Suprapubic skin (tissue), 4 donors: Measurements from ENCODE around the gene MAN1C1. TPM values are rescaled to one million over a fixed set of nuclear protein-coding genes. Genes with fewer than 3 reads are reported as not detected.
A peak's percentile ranks its signal among the peaks of the same experiment; 100 is the strongest.

Source experiments
- DNase-seq, 2 donors: peaks; one replicate each; pipeline ENCODE4 v3.0.0-alpha.2; 2019; ENCODE audit warnings: low spot score in 2 of 2
- H3K27ac ChIP-seq: fragments of 200-600 bp; sonication (generic); one replicate; pipeline ENCODE4 v1.5.1; 2019
- H3K27me3 ChIP-seq: fragments of 200-600 bp; sonication (generic); one replicate; pipeline ENCODE4 v1.5.1; 2019
- H3K36me3 ChIP-seq: fragments of 200-600 bp; sonication (generic); one replicate; pipeline ENCODE4 v1.5.1; 2019
- H3K4me1 ChIP-seq: fragments of 200-600 bp; sonication (generic); one replicate; pipeline ENCODE4 v1.5.1; 2019
- H3K4me3 ChIP-seq: fragments of 200-600 bp; sonication (generic); one replicate; pipeline ENCODE4 v1.5.1; 2019; ENCODE audit warnings: mild to moderate bottlenecking
- H3K9me3 ChIP-seq: fragments of 200-600 bp; sonication (generic); one replicate; pipeline ENCODE4 v1.5.1; 2019
- CTCF ChIP-seq, 2 donors: fragments of 200-600 bp in 1 of 2; fragments of 450-650 bp in 1 of 2; sonication (generic) in 1 of 2; IDR thresholded peaks; one replicate each; pipeline ENCODE4 v1.5.1; 2016 to 2019; ENCODE audit warnings: antibody characterized with exemption in 2 of 2, mild to moderate bottlenecking in 1 of 2, moderate library complexity in 1 of 2
- EP300 ChIP-seq: sonication (generic); formaldehyde crosslinking; IDR thresholded peaks from one replicate; pipeline ENCODE4 v1.6.1; 2017; ENCODE audit warnings: antibody characterized with exemption
- POLR2A ChIP-seq, 2 donors: fragments of 450-650 bp; IDR thresholded peaks; one replicate each; pipeline ENCODE4 v1.6.1; 2017; ENCODE audit warnings: antibody characterized with exemption in 2 of 2, mild to moderate bottlenecking in 2 of 2, moderate library complexity in 2 of 2
- POLR2AphosphoS5 ChIP-seq, 3 donors: sonication (generic); formaldehyde crosslinking; IDR thresholded peaks; one replicate each; pipeline ENCODE4 v1.6.1; 2017; ENCODE audit warnings: antibody characterized with exemption in 3 of 3
- WGBS: methylation state at CpG from one replicate; pipeline ENCODE4 v1.1.5; 2018; 5-methylcytosine and 5-hydroxymethylcytosine counted together
- total RNA-seq, 4 donors: library from RNA; depleted of rRNA; stranded (reverse); fragments of >200 nt; gene quantifications; one replicate each; pipeline ENCODE4 v1.1.0, GENCODE V29; 2016

Gene MAN1C1
- total RNA-seq, 4 donors from 2014 or later: 7.3 to 15.2 (median 8.0) TPM

- Histone ChIP-seq H3K36me3 (peaks cover 46% of the 10 kb centered on the region), H3K27ac (peak overlapping the region; percentile 43), H3K9me3 (no peaks in the 10 kb centered on the region), H3K4me1 (peaks cover 66% of the 10 kb centered on the region), H3K4me3 (no peak overlapping the region), H3K27me3 (no peaks in the 10 kb centered on the region)
- TF ChIP-seq POLR2AphosphoS5 (IDR thresholded peaks at IDR 0.05) (no peak), POLR2A (IDR thresholded peaks at IDR 0.05) (no peak), CTCF (IDR thresholded peaks at IDR 0.05) (no peak), EP300 (no peak)
- DNase-seq: no peak
- 69% methylated on average over 6 of the region's 20 CpGs for WGBS
These were observed 191.1 kb downstream of the MAN1C1 start for GRCh38 chr1:25807480-25808390.

GRCh38 chr1:25808481-25809244 lies 192.1 kb downstream of the MAN1C1 start:
- Histone ChIP-seq H3K27ac (peak overlapping the region; percentile 40), H3K4me3 (no peak overlapping the region), H3K9me3 (no peaks in the 10 kb centered on the region), H3K36me3 (peaks cover 53% of the 10 kb centered on the region), H3K4me1 (peaks cover 58% of the 10 kb centered on the region), H3K27me3 (no peaks in the 10 kb centered on the region)
- TF ChIP-seq EP300 (no peak), CTCF (IDR thresholded peaks at IDR 0.05) (no peak), POLR2A (IDR thresholded peaks at IDR 0.05) (no peak), POLR2AphosphoS5 (IDR thresholded peaks at IDR 0.05) (no peak)
- 97% methylated on average over 12 of the region's 34 CpGs for WGBS
- DNase-seq: no peak

- Histone ChIP-seq H3K4me1 (peaks cover 54% of the 10 kb centered on the region), H3K9me3 (no peaks in the 10 kb centered on the region), H3K4me3 (no peak overlapping the region), H3K27me3 (no peaks in the 10 kb centered on the region), H3K27ac (no peak overlapping the region), H3K36me3 (peaks cover 61% of the 10 kb centered on the region)
- no peak for DNase-seq
- 83% methylated on average over 13 of the region's 18 CpGs for WGBS
- TF ChIP-seq POLR2AphosphoS5 (IDR thresholded peaks at IDR 0.05): no peak
- no peak for TF ChIP-seq CTCF (IDR thresholded peaks at IDR 0.05)
- TF ChIP-seq POLR2A (IDR thresholded peaks at IDR 0.05): no peak
- TF ChIP-seq EP300: no peak
These were observed 192.8 kb downstream of the MAN1C1 start for GRCh38 chr1:25809283-25809926.

GRCh38 chr1:25809929-25810328 lies 193.3 kb downstream of the MAN1C1 start:
- H3K27me3 ChIP-seq: no peaks in the 10 kb centered on the region
- peaks cover 49% of the 10 kb centered on the region for H3K4me1 ChIP-seq
- no peaks in the 10 kb centered on the region for H3K9me3 ChIP-seq
- H3K36me3 ChIP-seq: peaks cover 65% of the 10 kb centered on the region
- no peak for DNase-seq
- WGBS: 100% methylated on average over 2 of the region's 7 CpGs
- H3K4me3 ChIP-seq: no peak overlapping the region
- TF ChIP-seq CTCF (IDR thresholded peaks at IDR 0.05): no peak
- no peak for TF ChIP-seq POLR2A (IDR thresholded peaks at IDR 0.05)
- no peak for TF ChIP-seq POLR2AphosphoS5 (IDR thresholded peaks at IDR 0.05)
- no peak for TF ChIP-seq EP300
- no peak overlapping the region for H3K27ac ChIP-seq
